ENCODE results near the gene NCBP2. TPM values are rescaled to one million over a fixed set of nuclear protein-coding genes. Genes with fewer than 3 reads are reported as not detected.

The NCBP2 gene
- total RNA-seq, 1 donor from 2014 or later: 85.1 TPM

DNA sequence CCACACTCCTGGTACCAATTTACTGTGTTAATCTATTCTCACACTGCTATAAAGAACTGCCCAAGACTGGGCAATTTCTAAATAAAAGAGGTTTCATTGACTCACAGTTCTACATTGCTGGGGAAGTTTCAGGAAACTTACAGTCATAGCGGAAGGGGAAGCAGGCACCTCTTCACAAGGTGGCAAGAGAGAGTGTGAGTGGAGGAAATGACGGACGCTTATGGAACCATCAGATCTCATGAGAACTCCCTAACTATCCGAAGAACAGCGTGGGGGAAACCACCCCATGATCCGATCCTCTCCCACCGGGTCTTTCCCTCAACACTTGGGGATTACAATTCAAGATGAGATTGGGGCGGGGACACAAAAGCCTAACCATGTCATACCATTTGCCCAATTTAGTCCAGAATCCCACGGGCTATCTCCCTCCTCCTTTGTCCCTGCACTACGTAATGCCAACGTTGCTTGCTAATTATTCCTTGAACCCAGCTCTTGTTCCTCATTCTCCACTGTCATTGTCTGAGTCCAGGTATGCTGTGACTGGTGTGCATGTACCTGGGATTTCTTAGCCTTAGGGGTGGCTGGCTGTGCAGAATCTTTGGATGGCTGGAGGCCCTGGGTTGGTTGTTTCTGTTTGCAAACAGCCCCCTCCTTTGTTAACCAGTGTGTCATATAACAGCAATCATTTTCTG, 22.9 kb upstream of the NCBP2 start:
- DNase-seq (no peak), ATAC-seq (ENCODE audit: low read depth) (no peak)
- TF ChIP-seq, protein P1, sequence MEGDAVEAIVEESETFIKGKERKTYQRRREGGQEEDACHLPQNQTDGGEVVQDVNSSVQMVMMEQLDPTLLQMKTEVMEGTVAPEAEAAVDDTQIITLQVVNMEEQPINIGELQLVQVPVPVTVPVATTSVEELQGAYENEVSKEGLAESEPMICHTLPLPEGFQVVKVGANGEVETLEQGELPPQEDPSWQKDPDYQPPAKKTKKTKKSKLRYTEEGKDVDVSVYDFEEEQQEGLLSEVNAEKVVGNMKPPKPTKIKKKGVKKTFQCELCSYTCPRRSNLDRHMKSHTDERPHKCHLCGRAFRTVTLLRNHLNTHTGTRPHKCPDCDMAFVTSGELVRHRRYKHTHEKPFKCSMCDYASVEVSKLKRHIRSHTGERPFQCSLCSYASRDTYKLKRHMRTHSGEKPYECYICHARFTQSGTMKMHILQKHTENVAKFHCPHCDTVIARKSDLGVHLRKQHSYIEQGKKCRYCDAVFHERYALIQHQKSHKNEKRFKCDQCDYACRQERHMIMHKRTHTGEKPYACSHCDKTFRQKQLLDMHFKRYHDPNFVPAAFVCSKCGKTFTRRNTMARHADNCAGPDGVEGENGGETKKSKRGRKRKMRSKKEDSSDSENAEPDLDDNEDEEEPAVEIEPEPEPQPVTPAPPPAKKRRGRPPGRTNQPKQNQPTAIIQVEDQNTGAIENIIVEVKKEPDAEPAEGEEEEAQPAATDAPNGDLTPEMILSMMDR (IDR thresholded peaks at IDR 0.05): no peak
- peaks cover 40% of the 10 kb centered on the region for H3K4me1 Mint-ChIP-seq
- H3K9me3 Mint-ChIP-seq: no peaks in the 10 kb centered on the region
- H3K27ac Mint-ChIP-seq: no peak overlapping the region
- H3K36me3 Mint-ChIP-seq (ENCODE audit: low read depth): no peaks in the 10 kb centered on the region
- ChIA-PET POLR2A (no interaction called here), CTCF (no interaction called here)
- intact Hi-C loops (cut with micrococcal nuclease): loop anchor here (5.0 to 10.0 kb wide), 2 partner anchors 250 to 713 kb away; partner anchors contain the start of genes CEP19 and PIGX
- no peaks in the 10 kb centered on the region for H3K27me3 Mint-ChIP-seq
- no peak overlapping the region for H3K4me3 Mint-ChIP-seq

DNA sequence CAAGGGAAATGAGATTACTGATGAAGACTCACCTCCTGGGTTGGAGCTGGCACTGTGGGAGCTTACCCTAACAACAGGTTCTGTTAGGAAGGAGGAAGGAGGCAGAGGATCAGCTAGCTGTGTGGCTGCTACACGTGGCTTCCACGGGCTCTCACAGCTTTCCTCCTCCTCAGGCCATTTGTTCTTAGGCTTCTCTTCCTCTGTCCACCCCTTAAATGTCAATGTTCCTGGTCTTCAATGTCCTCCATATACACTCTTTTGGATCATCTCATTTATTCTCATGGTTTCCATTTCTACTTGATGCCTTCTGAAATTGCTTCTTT, 21.3 kb upstream of the NCBP2 start:
- ChIA-PET POLR2A (interaction anchor here (1.0 to 1.4 kb wide), 3 partner anchors 21 to 251 kb away, joined by 3 to 10 read pairs (median 3); partner anchors contain the start of genes NCBP2 and SENP5), CTCF (interaction anchor here (1.0 kb wide), 1 partner anchor 126 kb away, joined by 3 read pairs; no protein-coding TSS in a partner anchor)
- H3K36me3 Mint-ChIP-seq (ENCODE audit: low read depth): no peaks in the 10 kb centered on the region
- intact Hi-C loops (cut with micrococcal nuclease): loop anchor here (10.0 kb wide), 1 partner anchor 249 kb away; the partner anchor contains the start of genes CEP19 and PIGX
- no peaks in the 10 kb centered on the region for H3K27me3 Mint-ChIP-seq
- no peak for ATAC-seq (ENCODE audit: low read depth)
- no peaks in the 10 kb centered on the region for H3K9me3 Mint-ChIP-seq
- H3K4me3 Mint-ChIP-seq: no peak overlapping the region
- H3K4me1 Mint-ChIP-seq: peaks cover 36% of the 10 kb centered on the region
- no peak overlapping the region for H3K27ac Mint-ChIP-seq
- TF ChIP-seq, protein P1 (IDR thresholded peaks at IDR 0.05): no peak
- no peak for DNase-seq

DNA sequence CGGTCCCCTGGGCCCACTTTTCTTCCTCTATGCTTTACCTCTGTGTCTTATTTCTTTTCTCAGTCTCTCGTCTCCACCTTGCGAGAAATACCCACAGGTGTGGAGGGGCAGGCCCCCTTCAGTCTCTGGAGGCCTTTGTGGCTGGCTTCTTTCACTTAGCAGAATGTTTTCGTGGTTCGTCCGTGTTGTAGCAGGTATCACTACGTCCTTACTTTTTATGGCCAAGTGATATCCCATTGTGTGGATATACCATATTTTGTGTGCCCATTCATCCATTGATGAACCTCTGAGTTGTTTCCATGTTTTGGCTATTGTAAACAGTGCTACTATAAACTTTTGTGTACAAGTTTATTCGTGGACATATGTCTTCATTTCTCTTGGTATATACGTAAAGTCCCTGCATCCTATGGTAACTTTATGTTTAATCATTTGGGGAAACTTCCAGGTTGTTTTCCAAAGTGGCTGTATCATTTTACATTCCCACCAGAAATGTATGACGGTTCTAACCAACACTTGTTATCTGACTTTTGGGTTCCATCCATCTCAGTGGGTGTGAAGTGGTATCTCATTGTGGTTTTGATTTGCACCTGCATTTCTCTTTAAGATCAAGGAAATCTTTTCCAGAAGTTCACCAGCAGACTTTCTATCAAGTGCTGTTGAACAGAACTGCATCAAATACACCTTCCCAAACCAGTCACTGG, 20.8 kb upstream of the NCBP2 start:
- TF ChIP-seq, protein P1 (IDR thresholded peaks at IDR 0.05): no peak
- Mint-ChIP-seq H3K27ac (peak overlapping the region; percentile 32), H3K9me3 (no peaks in the 10 kb centered on the region), H3K4me1 (peaks cover 34% of the 10 kb centered on the region), H3K4me3 (peak overlapping the region; percentile 30), H3K27me3 (no peaks in the 10 kb centered on the region), H3K36me3 (ENCODE audit: low read depth) (no peaks in the 10 kb centered on the region)
- intact Hi-C loops (cut with micrococcal nuclease): loop anchor here (10.0 kb wide), 1 partner anchor 248 kb away; the partner anchor contains the start of genes CEP19 and PIGX
- POLR2A ChIA-PET: interaction anchor here (1.0 to 1.3 kb wide), 2 partner anchors 21 to 95 kb away, joined by 3 to 10 read pairs; partner anchors contain the start of genes NCBP2 and SENP5
- no peak for DNase-seq
- CTCF ChIA-PET: interaction anchor here (1.0 kb wide), 1 partner anchor 125 kb away, joined by 3 read pairs; no protein-coding TSS in a partner anchor
- ATAC-seq (ENCODE audit: low read depth): peak; percentile 53

DNA sequence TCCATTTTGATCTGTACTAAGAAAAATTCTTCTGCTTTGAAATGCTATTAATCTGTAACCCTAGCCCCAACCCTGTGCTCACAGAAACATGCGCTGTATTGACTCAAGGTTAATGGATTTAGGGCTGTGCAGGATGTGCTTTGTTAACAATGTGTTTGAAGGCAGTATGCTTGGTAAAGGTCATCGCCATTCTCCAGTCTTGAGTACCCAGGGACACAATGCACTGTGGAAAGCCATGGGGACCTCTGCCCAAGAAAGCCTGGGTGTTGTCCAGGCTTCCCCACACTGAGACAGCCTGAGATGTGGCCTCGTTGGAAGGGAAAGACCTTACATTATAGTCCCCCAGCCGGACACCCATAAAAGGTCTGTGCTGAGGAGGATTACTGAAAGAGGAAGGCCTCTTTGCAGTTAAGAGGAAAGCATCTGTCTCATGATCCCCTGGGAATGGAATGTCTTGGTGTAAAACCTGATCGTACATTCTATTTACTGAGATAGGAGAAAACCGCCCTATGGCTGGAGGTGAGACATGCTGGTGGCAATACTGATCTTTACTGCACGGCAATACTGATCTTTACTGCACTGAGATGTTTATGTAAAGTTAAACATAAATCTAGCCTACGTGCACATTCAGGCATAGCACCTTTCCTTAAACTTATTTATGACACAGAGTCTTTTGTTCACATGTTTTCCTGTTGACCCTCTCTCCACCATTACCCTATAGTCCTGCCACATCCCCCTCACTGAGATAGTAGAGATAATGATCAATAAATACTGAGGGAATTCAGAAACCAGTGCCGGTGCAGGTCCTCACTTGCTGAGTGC, 20.0 kb upstream of the NCBP2 start:
- intact Hi-C loops (cut with micrococcal nuclease): loop anchor here (10.0 kb wide), 1 partner anchor 248 kb away; the partner anchor contains the start of genes CEP19 and PIGX
- ChIA-PET CTCF (no interaction called here), POLR2A (no interaction called here)
- peak overlapping the region; percentile 30 for H3K4me3 Mint-ChIP-seq
- ATAC-seq (ENCODE audit: low read depth) (peak; percentile 53), DNase-seq (no peak)
- no peaks in the 10 kb centered on the region for H3K36me3 Mint-ChIP-seq (ENCODE audit: low read depth)
- peaks cover 27% of the 10 kb centered on the region for H3K4me1 Mint-ChIP-seq
- TF ChIP-seq, protein P1 (IDR thresholded peaks at IDR 0.05): no peak
- H3K27me3 Mint-ChIP-seq: no peaks in the 10 kb centered on the region
- H3K27ac Mint-ChIP-seq: peak overlapping the region; percentile 32
- no peaks in the 10 kb centered on the region for H3K9me3 Mint-ChIP-seq
